Right lobe of liver (tissue), 6 donors: ENCODE data around the gene ABCG4. TPM values are rescaled to one million over a fixed set of nuclear protein-coding genes. Genes with fewer than 3 reads are reported as not detected.

Experiments
- ATAC-seq, 4 donors: fragments of 200-7000 bp; cut with Tn5 transposase; one replicate each; pipeline ENCODE4 v1.9.1; 2020; ENCODE audit warnings: mild to moderate bottlenecking in 4 of 4, moderate library complexity in 4 of 4
- DNase-seq, 3 donors: peaks; one replicate each; pipeline ENCODE4 v3.0.0-alpha.2; 2020
- H3K27ac ChIP-seq, 3 donors: fragments of 200-600 bp; one replicate each; pipeline ENCODE4 v1.8.0; 2022
- H3K27me3 ChIP-seq, 2 donors: fragments of 200-600 bp; one replicate each; pipeline ENCODE4 v1.8.0; 2022
- H3K36me3 ChIP-seq, 4 donors: fragments of 200-600 bp; sonication (generic) in 1 of 4; one replicate each; pipeline versions ENCODE4 v1.5.1 to v1.8.0; 2017 to 2022; ENCODE audit warnings: control low read depth in 1 of 4
- H3K4me1 ChIP-seq, 4 donors: fragments of 200-600 bp; sonication (generic) in 1 of 4; one replicate each; pipeline versions ENCODE4 v1.5.1 to v1.8.0; 2017 to 2022; ENCODE audit warnings: control low read depth in 1 of 4
- H3K4me3 ChIP-seq, 3 donors: fragments of 200-600 bp; one replicate each; pipeline ENCODE4 v1.8.0; 2022
- H3K9me3 ChIP-seq, 4 donors: fragments of 200-600 bp; sonication (generic) in 1 of 4; one replicate each; pipeline versions ENCODE4 v1.5.1 to v1.8.0; 2017 to 2022; ENCODE audit warnings: control low read depth in 1 of 4
- POLR2A ChIP-seq: fragments of 450-650 bp; IDR thresholded peaks from one replicate; pipeline ENCODE4 v1.6.1; 2017; ENCODE audit warnings: antibody characterized with exemption, mild to moderate bottlenecking
- WGBS: methylation state at CpG from one replicate; pipeline ENCODE4 v1.1.6; 2018; ENCODE audit warnings: low coverage, low lambda C conversion rate; ENCODE audit not compliant: insufficient coverage; ENCODE audit errors: missing lambda C conversion rate; 5-methylcytosine and 5-hydroxymethylcytosine counted together
- intact Hi-C, 2 donors: fragments of 100-400 bp; cut with DNase I; formaldehyde crosslinking; loops; one replicate each; pipeline versions ENCODE4 v1.11.2 to v1.14.1; 2022
- total RNA-seq, 6 experiments: library from RNA; depleted of rRNA in 2 of 6; stranded (reverse); fragments of >200 nt in 2 of 6; fragmentation: NEBNext Ultra II Directional in 3 of 6; extraction: Animal tissue kit (Norgen Biotek cat#: 25700) in 3 of 6; gene quantifications; one replicate each; pipeline versions ENCODE4 v1.1.0 to v1.2.4, GENCODE V29; 2016 to 2023
- TF ChIP-seq, protein P1 (sequence below), 4 donors: fragments of 200-600 bp in 3 of 4; fragments of 450-650 bp in 1 of 4; IDR thresholded peaks; one replicate each; pipeline versions ENCODE4 v1.5.1 to v1.8.0; 2016 to 2022; ENCODE audit warnings: antibody characterized with exemption in 4 of 4, mild to moderate bottlenecking in 2 of 4
- donor health status: DM: no; HTN: yes; CAD: no.
- donor health status: DM: no; HTN: no; CAD: no.
- donor health status: DM: no; HTN: no; CAD: no.
- donor health status: DM: no; HTN: yes; CAD: no.
- donor health status: DM: no; HTN: yes; CAD: no.

ABCG4 gene
- total RNA-seq, 6 experiments from 2014 or later, result 0.04 to 0.22 (median 0.09) TPM; not detected in 2

DNA sequence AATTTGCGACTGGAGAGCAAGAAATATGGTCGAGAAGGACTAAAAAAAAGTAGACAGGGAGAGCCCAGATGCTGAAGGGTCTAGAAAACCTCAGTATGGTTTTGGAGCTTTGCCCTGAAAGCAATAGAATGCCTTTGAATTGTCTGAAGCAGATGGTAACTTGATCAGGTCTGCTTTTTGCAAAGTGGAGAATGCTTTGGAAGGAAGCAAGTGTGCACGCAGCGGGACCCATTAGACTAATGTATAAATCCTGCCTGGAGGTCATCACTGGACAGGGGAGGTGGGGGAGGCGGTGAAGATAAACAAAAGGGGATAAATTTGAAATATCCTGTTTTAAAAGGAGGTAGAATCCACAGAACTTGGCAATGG, 28.2 kb upstream of the ABCG4 start:
- Histone ChIP-seq H3K4me1 (peaks cover 0 to 18% (median 4%) of the 10 kb centered on the region in 4 donors), H3K4me3 (peak overlapping the region; percentile 56 to 96 (median 90)), H3K9me3 (no peaks in the 10 kb centered on the region), H3K36me3 (peaks cover 0 to 15% (median 0%) of the 10 kb centered on the region in 4 donors), H3K27me3 (no peaks in the 10 kb centered on the region), H3K27ac (peak overlapping the region in 2 of 3 donors; percentile 61)
- TF ChIP-seq POLR2A, result no peak
- TF ChIP-seq, protein P1, sequence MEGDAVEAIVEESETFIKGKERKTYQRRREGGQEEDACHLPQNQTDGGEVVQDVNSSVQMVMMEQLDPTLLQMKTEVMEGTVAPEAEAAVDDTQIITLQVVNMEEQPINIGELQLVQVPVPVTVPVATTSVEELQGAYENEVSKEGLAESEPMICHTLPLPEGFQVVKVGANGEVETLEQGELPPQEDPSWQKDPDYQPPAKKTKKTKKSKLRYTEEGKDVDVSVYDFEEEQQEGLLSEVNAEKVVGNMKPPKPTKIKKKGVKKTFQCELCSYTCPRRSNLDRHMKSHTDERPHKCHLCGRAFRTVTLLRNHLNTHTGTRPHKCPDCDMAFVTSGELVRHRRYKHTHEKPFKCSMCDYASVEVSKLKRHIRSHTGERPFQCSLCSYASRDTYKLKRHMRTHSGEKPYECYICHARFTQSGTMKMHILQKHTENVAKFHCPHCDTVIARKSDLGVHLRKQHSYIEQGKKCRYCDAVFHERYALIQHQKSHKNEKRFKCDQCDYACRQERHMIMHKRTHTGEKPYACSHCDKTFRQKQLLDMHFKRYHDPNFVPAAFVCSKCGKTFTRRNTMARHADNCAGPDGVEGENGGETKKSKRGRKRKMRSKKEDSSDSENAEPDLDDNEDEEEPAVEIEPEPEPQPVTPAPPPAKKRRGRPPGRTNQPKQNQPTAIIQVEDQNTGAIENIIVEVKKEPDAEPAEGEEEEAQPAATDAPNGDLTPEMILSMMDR (IDR thresholded peaks at IDR 0.05), result no peak
- ATAC-seq, result no peak
- 21% methylated on average over 5 of the region's 5 CpGs for WGBS
- DNase-seq, result no peak
- intact Hi-C loops, result no loop called here

DNA sequence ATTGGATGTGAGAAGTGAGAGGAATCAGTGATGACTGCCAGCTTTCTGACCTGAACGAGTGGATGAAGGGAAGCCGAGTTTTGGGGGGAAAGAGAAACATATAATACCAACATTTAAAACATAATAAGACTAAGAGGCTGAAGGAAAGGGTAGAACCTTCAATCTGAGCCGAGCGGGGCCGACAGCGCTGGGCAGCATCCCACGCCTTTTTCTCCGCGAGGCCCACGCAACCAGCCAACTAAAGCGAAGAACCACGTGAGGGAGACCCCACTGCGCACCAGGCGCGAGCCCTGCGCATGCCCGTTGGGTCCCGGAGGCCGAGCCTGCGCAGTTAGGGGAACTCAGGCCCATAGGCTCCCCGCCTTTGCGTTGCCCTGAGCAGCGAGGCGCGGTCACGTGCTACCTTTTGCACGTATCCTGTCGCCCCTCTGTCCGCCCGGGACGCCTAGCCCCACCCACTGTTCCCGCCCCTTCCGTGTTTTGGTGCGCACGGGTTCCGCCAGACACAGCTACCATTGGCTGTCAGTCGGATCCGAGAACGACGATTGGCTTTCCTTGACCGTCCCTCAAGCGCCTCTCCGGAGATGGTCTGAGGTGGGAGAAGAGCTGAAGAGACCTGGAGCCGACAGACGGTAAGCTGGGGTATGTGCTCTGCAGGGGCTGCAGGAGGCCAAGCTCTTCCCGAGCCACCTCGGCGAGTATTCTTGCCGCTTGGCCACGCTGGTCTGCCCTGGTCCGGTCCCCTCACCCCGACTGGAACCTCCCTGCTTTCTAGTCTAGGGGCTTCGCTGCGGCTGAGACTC, 27.6 kb upstream of the ABCG4 start, which contains the start of gene HINFP:
HINFP (plus strand) TSS at position 573 of the 803 bp plus-strand sequence. CDS start 5,365 bp downstream, outside the sequence.
- Histone ChIP-seq H3K36me3 (peaks cover 0 to 15% (median 0%) of the 10 kb centered on the region in 4 donors), H3K9me3 (no peaks in the 10 kb centered on the region), H3K4me3 (peak within 1 kb of the TSS; percentile 90 to 97 (median 96)), H3K27me3 (no peaks in the 10 kb centered on the region), H3K4me1 (peaks cover 0 to 19% (median 5%) of the 10 kb centered on the region in 4 donors), H3K27ac (peak within 1 kb of the TSS; percentile 61 to 69 (median 61))
- DNase-seq (peak; percentile 100), ATAC-seq (peak; percentile 98 to 99 (median 99))
- intact Hi-C loops, result no loop called here
- TF ChIP-seq, protein P1 (IDR thresholded peaks at IDR 0.05), result no peak
- peak; percentile 39 for TF ChIP-seq POLR2A
- WGBS, result under 1% methylated on average over 21 of the region's 54 CpGs

DNA sequence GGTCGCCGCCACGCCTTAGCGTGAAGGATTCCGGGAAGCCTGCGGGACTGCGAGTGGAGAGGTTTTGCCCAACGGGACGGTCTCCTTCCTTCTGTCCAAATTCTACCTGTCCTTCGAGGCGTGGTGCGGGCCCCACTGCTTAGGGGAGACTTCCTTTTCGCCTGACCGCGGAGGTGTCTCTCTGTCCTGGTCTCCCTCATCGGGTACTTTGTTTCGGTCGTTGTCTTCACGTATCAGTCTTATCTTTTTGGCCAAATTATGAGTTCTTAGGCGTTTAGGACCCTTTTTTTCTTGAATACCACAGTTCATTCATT, 27.1 kb upstream of the ABCG4 start:
- peaks cover 0 to 19% (median 5%) of the 10 kb centered on the region in 4 donors for H3K4me1 ChIP-seq
- no peak for ATAC-seq
- no peaks in the 10 kb centered on the region for H3K9me3 ChIP-seq
- H3K36me3 ChIP-seq, result peaks cover 0 to 15% (median 0%) of the 10 kb centered on the region in 4 donors
- intact Hi-C loops, result no loop called here
- TF ChIP-seq, protein P1 (IDR thresholded peaks at IDR 0.05), result no peak
- TF ChIP-seq POLR2A, result no peak
- H3K27ac ChIP-seq, result peak overlapping the region; percentile 45 to 69 (median 59)
- DNase-seq, result no peak
- H3K4me3 ChIP-seq, result peak overlapping the region; percentile 90 to 97 (median 96)
- WGBS, result 1% methylated on average over 15 of the region's 20 CpGs
- no peaks in the 10 kb centered on the region for H3K27me3 ChIP-seq

DNA sequence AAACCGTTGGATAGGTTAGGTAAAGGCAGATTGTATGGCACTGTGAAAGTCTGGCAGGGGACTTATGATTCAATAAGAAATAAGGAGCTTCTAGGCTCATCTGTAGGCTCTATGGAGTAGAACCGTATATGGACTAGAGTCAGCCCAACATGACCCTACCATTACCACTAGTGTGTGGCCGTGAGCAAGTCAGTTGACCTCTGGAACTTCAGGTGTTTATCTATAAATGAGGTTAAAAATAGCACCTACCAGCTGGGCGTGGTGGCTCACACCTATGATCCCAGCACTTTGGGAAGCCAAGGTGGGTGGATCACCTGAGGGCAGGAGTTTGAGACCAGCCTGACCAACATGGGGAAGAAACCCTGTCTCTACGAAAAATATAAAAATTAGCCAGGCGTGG, 23.0 kb upstream of the ABCG4 start:
- Histone ChIP-seq H3K27me3 (no peaks in the 10 kb centered on the region), H3K27ac (no peak overlapping the region), H3K4me3 (no peak overlapping the region), H3K9me3 (no peaks in the 10 kb centered on the region), H3K4me1 (peaks cover 0 to 15% (median 5%) of the 10 kb centered on the region in 4 donors), H3K36me3 (peaks cover 0 to 41% (median 6%) of the 10 kb centered on the region in 4 donors)
- intact Hi-C loops, result no loop called here
- TF ChIP-seq, protein P1 (IDR thresholded peaks at IDR 0.05), result no peak
- TF ChIP-seq POLR2A, result no peak
- DNase-seq (no peak), ATAC-seq (no peak)
- WGBS, result 77% methylated on average over 5 of the region's 6 CpGs
